ENCODE data around the gene MTFMT. TPM values are rescaled to one million over a fixed set of nuclear protein-coding genes. Genes with fewer than 3 reads are reported as not detected.
"Not testable (repeated sequence)": the region's sequence is repeated elsewhere in the genome, so short reads cannot be mapped to it uniquely, and the experiment has no call there.

Gene MTFMT
- total RNA-seq, 1 donor from 2014 or later, result 22.1 TPM

DNA sequence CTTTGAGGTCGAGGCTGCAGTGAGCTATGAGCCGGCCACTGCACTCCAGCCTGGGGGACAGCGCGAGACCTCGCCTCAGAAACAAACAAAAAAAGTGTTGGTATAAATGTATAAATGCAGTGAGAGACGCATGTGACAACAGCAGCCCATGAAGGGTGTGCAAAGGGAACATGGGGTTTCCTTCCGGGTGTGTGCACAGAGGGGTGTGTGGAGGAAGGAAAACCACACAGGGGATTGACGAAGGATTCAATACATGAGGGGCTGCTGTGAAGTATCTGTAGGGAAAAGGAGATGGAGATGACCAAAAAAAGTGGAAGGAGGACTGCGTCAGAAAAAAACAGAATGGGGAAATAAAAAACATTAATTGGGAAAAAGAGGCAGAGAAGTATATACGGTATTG is 1.1 kb downstream of the MTFMT start:
- peak overlapping the region; percentile 86 for H3K4me3 ChIP-seq (ENCODE audit: low read depth, low read length)
- DNase-seq (ENCODE audit: low read depth), result no peak
- TF ChIP-seq, protein P1, sequence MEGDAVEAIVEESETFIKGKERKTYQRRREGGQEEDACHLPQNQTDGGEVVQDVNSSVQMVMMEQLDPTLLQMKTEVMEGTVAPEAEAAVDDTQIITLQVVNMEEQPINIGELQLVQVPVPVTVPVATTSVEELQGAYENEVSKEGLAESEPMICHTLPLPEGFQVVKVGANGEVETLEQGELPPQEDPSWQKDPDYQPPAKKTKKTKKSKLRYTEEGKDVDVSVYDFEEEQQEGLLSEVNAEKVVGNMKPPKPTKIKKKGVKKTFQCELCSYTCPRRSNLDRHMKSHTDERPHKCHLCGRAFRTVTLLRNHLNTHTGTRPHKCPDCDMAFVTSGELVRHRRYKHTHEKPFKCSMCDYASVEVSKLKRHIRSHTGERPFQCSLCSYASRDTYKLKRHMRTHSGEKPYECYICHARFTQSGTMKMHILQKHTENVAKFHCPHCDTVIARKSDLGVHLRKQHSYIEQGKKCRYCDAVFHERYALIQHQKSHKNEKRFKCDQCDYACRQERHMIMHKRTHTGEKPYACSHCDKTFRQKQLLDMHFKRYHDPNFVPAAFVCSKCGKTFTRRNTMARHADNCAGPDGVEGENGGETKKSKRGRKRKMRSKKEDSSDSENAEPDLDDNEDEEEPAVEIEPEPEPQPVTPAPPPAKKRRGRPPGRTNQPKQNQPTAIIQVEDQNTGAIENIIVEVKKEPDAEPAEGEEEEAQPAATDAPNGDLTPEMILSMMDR (conservative IDR thresholded peaks at IDR 0.05; ENCODE audit: low read depth, low read length), result no peak

GRCh38 chr15:65027593-65027992 is 1.8 kb downstream of the MTFMT start:
- DNase-seq (ENCODE audit: low read depth), result no peak
- H3K4me3 ChIP-seq (ENCODE audit: low read depth, low read length), result peak overlapping the region; percentile 86
- TF ChIP-seq, protein P1 (conservative IDR thresholded peaks at IDR 0.05; ENCODE audit: low read depth, low read length), result no peak

- no peak for DNase-seq (ENCODE audit: low read depth)
- TF ChIP-seq, protein P1 (conservative IDR thresholded peaks at IDR 0.05; ENCODE audit: low read depth, low read length), result no peak
Measured at GRCh38 chr15:65026756-65027155, 2.7 kb downstream of the MTFMT start.

DNA sequence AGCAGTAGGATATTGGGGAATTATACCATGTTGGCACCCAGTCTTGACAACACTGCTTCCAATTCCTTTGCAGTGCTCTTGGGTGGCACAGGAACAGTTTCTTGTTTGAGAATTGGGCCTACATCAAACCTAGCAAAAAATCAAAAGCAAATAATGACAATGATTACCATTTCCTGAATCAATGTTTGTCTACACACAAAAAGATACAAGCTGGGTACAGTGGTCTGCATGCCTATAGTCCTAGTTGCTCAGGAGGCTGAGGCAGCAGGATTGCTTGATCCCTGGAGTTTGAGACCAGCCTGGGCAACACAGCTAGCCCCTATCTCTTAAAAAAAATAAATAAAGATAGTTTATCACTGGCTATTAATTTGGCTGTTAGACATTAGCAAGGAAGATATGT is 8.0 kb downstream of the MTFMT start:
- TF ChIP-seq, protein P1 (conservative IDR thresholded peaks at IDR 0.05; ENCODE audit: low read depth, low read length), result no peak

More at GRCh38 chr15:65026756-65027155, 2.7 kb downstream of the MTFMT start:
- H3K4me3 ChIP-seq (ENCODE audit: low read depth, low read length), result no peak overlapping the region

GRCh38 chr15:65020419-65020818 is 9.0 kb downstream of the MTFMT start:
- DNase-seq (ENCODE audit: low read depth), result no peak

More for the DNA sequence above, 8.0 kb downstream of the MTFMT start:
- no peak for DNase-seq (ENCODE audit: low read depth)
- H3K4me3 ChIP-seq (ENCODE audit: low read depth, low read length), result no peak overlapping the region

DNA sequence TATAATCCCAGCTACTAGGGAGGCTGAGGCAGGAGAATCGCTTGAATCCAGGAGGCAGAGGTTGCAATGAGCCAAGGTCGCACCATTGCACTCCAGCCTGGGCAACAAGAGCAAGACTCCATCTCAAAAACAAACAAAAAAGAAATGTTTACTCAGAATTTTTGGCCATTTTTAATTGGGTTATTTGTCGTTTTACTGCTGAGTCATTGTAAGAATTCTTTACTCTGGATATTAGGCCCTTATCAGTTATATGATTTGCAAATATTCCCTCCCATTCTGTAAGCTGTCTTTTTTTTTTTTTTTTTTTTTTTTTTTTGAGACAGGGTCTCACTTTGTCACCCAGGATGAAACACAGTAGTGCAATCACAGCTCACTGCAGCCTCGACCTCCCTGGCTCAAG is 18.2 kb downstream of the MTFMT start:
- DNase-seq (ENCODE audit: low read depth); H3K4me3 ChIP-seq (ENCODE audit: low read depth, low read length): not testable (repeated sequence)

More at GRCh38 chr15:65020419-65020818, 9.0 kb downstream of the MTFMT start:
- no peak overlapping the region for H3K4me3 ChIP-seq (ENCODE audit: low read depth, low read length)
- TF ChIP-seq, protein P1 (conservative IDR thresholded peaks at IDR 0.05; ENCODE audit: low read depth, low read length), result peak; percentile 3

GRCh38 chr15:65008983-65009382 is 20.5 kb downstream of the MTFMT start:
- no peak for DNase-seq (ENCODE audit: low read depth)
- no peak overlapping the region for H3K4me3 ChIP-seq (ENCODE audit: low read depth, low read length)
- TF ChIP-seq, protein P1 (conservative IDR thresholded peaks at IDR 0.05; ENCODE audit: low read depth, low read length), result no peak

All from epithelial cell of proximal tubule (primary cell).